Measurements from ENCODE around the gene TMEM209.
"Not testable (repeated sequence)": the region's sequence is repeated elsewhere in the genome, so short reads cannot be mapped to it uniquely, and the experiment has no call there.

TMEM209 gene

DNA sequence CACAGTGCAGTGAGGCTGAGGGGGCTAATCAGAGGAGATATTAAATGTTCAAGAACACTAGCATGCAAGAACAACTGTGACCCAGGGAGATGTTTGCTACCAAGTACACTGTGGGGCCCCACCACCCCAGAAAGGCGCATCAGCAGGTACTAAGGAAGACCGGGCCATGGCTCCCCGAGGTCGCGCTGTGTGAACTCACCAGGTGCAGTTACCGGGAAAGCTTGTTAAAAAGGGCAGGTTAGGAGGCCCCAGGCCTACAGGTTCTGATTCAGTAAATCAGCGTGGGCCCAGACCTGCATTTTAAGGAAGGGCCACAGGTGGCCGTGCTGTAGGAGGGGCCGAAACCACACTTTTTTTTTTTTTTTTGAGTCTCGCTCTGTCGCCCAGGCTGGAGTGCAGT, 54.6 kb downstream of the TMEM209 start:
- WGBS, 2 experiments (ENCODE audit: insufficient coverage in 2 of 2), result 85 to 90% methylated on average over 7 to 9 of the region's 11 CpGs
- Histone ChIP-seq H3K4me3 (ENCODE audit: extremely low read depth, insufficient read depth, low read length, poor library complexity, severe bottlenecking) (no peak overlapping the region), H3K27ac (ENCODE audit: low read depth, low read length, severe bottlenecking) (no peak overlapping the region), H3K9me3 (ENCODE audit: control insufficient read depth, low read length) (no peaks in the 10 kb centered on the region), H3K36me3 (ENCODE audit: control insufficient read depth, insufficient read depth, low read length) (no peaks in the 10 kb centered on the region), H3K4me1 (ENCODE audit: control insufficient read depth, insufficient read depth, low read length, poor library complexity, severe bottlenecking) (no peaks in the 10 kb centered on the region)

DNA sequence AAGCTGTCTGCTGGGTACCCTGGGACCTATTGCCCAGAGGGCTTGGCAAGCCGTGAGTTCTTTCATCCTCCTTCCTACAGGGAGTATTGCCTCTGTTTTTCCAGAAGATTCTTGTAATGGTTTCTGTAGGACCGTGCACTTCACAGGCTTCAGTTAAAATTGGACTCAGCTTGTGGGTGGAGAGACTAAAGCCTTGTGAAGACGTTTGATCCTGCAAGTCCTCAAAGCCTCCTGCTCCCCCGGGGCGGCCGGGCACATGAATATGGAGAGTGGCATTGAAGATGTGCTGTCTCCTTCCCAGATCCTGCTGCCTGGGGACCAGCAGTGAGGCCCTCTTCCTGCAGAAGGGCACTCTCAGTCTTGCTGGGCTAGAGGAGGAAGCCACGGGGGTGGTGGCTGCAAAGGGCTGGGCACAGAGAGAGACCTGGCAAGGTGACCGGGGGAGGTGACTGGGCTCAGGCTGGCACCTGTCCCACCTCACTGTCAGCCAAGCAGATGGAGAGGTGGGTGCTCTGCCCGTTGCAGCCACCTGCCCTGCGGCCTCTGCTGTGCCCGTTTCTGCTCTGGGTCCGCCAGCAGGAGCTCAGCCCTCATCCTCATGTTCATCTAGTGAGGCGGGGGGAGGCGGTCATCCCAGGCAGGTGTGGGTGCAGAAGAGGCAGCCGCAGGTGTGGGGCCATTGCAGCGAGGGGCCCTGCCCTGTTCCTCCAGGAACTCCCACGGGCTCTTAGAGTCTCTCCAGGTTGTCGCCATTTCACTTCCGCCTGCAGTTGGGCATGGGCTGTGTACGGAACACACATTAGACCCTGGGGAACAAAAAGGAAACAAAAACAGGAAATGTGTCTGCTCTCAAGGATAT, 55.7 kb downstream of the TMEM209 start:
- Histone ChIP-seq H3K9me3 (ENCODE audit: control insufficient read depth, low read length) (no peaks in the 10 kb centered on the region), H3K4me1 (ENCODE audit: control insufficient read depth, insufficient read depth, low read length, poor library complexity, severe bottlenecking) (no peaks in the 10 kb centered on the region), H3K36me3 (ENCODE audit: control insufficient read depth, insufficient read depth, low read length) (no peaks in the 10 kb centered on the region), H3K4me3 (ENCODE audit: extremely low read depth, insufficient read depth, low read length, poor library complexity, severe bottlenecking) (no peak overlapping the region), H3K27ac (ENCODE audit: low read depth, low read length, severe bottlenecking) (no peak overlapping the region)
- WGBS, 2 experiments (ENCODE audit: insufficient coverage in 2 of 2), result 85 to 88% methylated on average over 16 of the region's 20 CpGs

DNA sequence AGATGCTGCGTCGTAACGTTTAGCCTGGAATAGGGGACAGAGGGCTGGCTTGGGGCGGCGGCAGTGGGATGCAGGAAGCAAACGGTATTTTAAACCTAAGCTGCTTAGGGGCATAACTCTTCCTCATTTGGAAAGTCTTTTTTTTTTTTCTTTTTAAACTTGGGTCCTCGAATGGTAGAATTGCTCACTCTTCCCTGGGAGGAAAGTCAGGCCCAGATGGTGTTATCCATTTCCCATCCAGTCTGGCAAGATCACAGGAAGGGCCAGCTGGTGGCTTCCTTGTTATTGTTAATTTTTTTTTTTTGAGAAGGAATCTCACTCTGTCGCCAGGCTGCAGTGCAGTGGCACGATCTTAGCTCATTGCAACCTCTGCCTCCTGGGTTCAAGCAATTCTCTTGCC, 56.6 kb downstream of the TMEM209 start:
- 89 to 97% methylated on average over 4 to 5 of the region's 9 CpGs for WGBS, 2 experiments (ENCODE audit: insufficient coverage in 2 of 2)

DNA sequence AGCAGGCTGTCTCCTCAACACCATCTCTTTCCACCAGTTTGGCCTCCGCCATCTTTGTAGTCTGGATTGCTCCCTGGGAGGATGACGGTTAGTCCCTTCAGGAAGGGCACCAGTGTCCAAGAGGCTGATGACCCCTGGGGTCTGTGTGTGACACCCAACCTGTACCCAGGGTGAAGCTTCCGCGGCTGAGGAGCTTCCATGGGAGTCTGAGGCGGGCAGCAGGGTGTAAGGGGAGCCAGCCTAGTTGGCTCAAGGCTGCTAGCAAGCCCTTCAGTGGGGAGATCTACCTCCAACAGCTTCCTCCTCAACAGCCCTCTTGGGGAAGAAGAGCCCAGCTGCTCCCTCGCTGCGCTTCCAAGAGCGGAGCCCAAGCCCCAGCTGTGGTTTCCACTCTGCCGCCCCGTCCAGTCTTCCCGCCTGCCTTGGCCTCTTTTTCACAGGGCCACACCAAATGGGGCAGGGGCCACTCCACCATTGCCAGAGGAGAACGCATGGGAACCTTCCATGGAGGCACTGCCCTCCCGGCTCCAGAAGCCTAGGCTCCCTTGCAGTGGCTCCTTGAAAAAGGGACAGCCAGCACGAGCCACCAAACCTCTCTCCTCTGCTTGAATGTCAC, 57.4 kb downstream of the TMEM209 start:
- H3K9me3 ChIP-seq (ENCODE audit: control insufficient read depth, low read length), result no peaks in the 10 kb centered on the region
- 93 to 97% methylated on average over 10 to 12 of the region's 14 CpGs for WGBS, 2 experiments (ENCODE audit: insufficient coverage in 2 of 2)
- H3K27ac ChIP-seq (ENCODE audit: low read depth, low read length, severe bottlenecking), result no peak overlapping the region
- H3K4me1 ChIP-seq (ENCODE audit: control insufficient read depth, insufficient read depth, low read length, poor library complexity, severe bottlenecking), result no peaks in the 10 kb centered on the region
- H3K36me3 ChIP-seq (ENCODE audit: control insufficient read depth, insufficient read depth, low read length), result no peaks in the 10 kb centered on the region
- H3K4me3 ChIP-seq (ENCODE audit: extremely low read depth, insufficient read depth, low read length, poor library complexity, severe bottlenecking), result no peak overlapping the region

More for the DNA sequence above, 56.6 kb downstream of the TMEM209 start:
- H3K4me1 ChIP-seq (ENCODE audit: control insufficient read depth, insufficient read depth, low read length, poor library complexity, severe bottlenecking), result no peaks in the 10 kb centered on the region
- H3K4me3 ChIP-seq (ENCODE audit: extremely low read depth, insufficient read depth, low read length, poor library complexity, severe bottlenecking), result no peak overlapping the region
- no peaks in the 10 kb centered on the region for H3K9me3 ChIP-seq (ENCODE audit: control insufficient read depth, low read length)
- H3K36me3 ChIP-seq (ENCODE audit: control insufficient read depth, insufficient read depth, low read length), result no peaks in the 10 kb centered on the region
- no peak overlapping the region for H3K27ac ChIP-seq (ENCODE audit: low read depth, low read length, severe bottlenecking)

DNA sequence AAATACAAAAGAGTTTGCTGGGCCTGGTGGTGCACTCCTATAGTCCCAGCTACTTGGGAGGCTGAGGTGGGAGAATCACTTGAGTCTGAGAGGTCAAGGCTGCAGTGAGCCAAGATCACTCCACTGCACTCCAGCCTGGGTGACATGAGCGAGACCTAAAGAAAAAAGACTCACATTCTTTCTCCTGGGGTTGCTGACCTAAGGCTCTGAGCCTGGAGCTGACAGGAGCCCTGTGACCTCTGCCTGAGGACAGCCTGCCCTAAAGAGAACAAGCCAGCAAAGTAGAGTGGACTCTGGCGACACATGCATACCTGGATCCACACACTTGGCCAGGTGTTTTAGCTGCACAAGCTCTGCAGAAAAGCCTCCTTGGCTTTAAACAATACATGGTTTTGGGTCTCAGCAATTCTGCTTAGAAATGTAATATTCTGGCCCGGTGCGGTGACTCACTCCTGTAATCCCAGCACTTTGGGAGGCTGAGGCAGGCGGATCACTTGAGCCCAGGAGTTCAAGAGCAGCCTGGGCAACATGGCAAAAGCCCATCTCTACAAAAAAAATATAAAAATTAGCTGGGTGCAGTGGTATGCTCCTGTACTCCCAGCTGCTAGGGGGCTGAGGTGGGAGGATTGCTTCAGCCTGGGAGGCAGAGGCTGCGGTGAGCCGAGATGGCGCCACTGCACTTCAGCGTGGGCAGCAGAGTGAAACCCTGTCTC, 58.4 kb downstream of the TMEM209 start:
- 100% methylated on average over 2 to 4 of the region's 9 CpGs for WGBS, 2 experiments (ENCODE audit: insufficient coverage in 2 of 2)
- no peak overlapping the region for H3K27ac ChIP-seq (ENCODE audit: low read depth, low read length, severe bottlenecking)
- no peaks in the 10 kb centered on the region for H3K9me3 ChIP-seq (ENCODE audit: control insufficient read depth, low read length)
- H3K4me1 ChIP-seq (ENCODE audit: control insufficient read depth, insufficient read depth, low read length, poor library complexity, severe bottlenecking), result no peaks in the 10 kb centered on the region
- H3K36me3 ChIP-seq (ENCODE audit: control insufficient read depth, insufficient read depth, low read length), result no peaks in the 10 kb centered on the region
- H3K4me3 ChIP-seq (ENCODE audit: extremely low read depth, insufficient read depth, low read length, poor library complexity, severe bottlenecking), result no peak overlapping the region

DNA sequence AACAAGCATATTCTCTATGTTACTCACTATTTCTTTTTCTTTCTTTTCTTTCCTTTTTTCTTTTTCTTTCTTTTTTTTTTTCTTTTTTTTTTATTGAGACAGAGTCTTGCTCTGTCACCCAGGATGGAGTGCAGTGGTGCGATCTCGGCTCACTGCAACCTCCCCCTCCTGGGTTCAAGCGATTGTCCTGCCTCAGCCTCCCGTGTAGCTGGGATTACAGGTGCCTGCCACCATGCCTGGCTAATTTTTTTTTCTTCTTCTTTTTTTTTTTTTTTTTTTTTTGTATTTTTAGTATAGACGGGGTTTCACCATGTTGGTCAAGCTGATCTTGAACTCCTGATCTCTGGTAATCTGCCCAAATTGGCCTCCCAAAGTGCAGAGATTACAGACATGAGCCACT, 59.1 kb downstream of the TMEM209 start:
- H3K4me3 ChIP-seq (ENCODE audit: extremely low read depth, insufficient read depth, low read length, poor library complexity, severe bottlenecking); H3K4me1 ChIP-seq (ENCODE audit: control insufficient read depth, insufficient read depth, low read length, poor library complexity, severe bottlenecking); H3K9me3 ChIP-seq (ENCODE audit: control insufficient read depth, low read length); H3K27ac ChIP-seq (ENCODE audit: low read depth, low read length, severe bottlenecking); H3K36me3 ChIP-seq (ENCODE audit: control insufficient read depth, insufficient read depth, low read length): not testable (repeated sequence)
- 100% methylated on average over 2 of the region's 5 CpGs; no CpG with 5 or more reads in 1 of the 2 experiments for WGBS, 2 experiments (ENCODE audit: insufficient coverage in 2 of 2)

DNA sequence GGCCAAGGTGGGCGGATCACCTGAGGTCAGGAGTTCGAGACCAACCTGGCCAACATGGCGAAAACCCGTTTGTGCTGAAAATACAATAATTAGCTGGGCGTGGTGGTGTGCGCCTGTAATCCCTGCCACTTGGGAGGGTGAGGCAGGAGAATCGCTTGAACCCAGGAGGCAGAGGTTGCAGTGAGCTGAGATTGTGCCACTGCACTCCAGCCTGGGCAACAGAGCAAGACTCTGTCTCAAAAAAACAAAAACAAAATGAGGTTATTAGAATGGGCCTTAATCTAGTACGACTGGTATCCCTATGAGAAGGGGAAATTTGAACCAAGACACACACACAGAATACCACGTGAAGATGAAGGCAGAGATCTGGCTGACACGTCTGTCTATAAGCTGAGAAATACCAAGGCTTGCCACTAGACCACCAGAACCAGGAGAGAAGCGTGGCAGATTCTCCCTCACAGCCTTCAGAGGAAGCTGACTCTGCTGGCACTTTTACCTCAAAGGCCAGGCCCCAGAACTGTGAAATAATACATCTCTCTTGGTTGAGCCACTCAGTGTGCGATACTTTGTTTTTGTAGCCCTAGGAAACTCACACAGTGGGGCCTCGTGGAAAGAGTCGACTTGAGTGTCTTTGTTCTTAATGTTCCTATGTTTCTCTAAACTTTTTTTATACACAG, 59.6 kb downstream of the TMEM209 start:
- Histone ChIP-seq H3K27ac (ENCODE audit: low read depth, low read length, severe bottlenecking) (no peak overlapping the region), H3K36me3 (ENCODE audit: control insufficient read depth, insufficient read depth, low read length) (peaks cover 6% of the 10 kb centered on the region), H3K9me3 (ENCODE audit: control insufficient read depth, low read length) (no peaks in the 10 kb centered on the region), H3K4me3 (ENCODE audit: extremely low read depth, insufficient read depth, low read length, poor library complexity, severe bottlenecking) (no peak overlapping the region), H3K4me1 (ENCODE audit: control insufficient read depth, insufficient read depth, low read length, poor library complexity, severe bottlenecking) (peaks cover 5% of the 10 kb centered on the region)
- 86 to 96% methylated on average over 12 to 14 of the region's 14 CpGs for WGBS, 2 experiments (ENCODE audit: insufficient coverage in 2 of 2)

DNA sequence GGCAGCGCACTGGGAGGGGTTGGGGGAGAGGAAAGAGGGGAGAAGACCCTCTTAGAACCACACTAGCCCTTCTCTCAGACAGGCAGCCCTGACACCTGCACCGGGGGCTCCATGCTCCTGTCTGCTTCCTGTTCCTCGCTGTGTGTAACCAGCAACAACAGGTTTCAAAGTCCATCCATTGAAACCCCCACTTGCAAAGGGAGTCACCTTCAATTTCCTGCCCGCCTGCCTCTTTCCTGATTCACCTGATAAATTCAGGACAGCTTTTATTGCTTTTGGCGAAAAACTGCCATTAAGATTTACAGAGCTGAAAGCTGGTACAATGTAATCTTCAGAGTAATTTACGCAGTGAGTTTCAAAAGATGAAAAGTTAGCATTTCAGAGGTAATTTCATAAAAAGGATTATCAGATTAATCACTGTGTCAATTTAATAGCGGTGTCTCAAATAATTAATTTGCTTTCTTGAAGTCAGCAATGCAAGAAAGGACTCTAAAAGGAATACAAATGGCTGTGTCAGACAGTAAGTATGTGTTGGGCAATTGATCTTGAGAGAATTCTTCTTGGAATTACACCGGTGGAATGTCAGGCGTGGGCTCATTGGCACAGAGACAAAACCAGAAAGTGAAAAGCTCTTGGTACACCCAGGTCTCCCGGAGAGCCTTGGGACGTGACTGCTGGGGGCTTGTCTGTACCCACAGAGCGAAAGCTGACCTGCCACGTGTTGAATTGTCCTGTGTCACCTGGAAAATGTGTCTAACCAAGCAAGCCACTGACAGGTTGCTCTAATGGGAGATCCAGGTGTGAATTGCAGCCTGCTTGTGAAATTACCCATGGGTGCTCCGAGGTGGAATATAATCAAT, 60.7 kb downstream of the TMEM209 start:
- no peak overlapping the region for H3K27ac ChIP-seq (ENCODE audit: low read depth, low read length, severe bottlenecking)

DNA sequence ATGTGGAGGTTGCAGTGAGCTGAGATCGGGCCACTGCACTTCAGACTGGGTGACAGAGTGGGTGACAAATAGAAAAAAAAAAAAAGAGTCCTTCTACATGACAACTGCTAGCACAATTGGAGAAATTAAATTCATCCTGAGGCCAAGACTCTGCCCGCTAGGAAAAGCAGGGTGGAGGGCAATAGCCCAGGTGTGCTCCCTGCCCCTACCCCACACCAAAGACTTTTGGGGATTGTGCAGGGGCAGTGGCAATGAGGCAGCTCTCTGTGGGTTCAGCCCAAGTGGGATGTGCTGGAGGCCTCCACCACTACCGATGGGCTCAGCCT, 61.3 kb downstream of the TMEM209 start:
- Histone ChIP-seq H3K27ac (ENCODE audit: low read depth, low read length, severe bottlenecking) (no peak overlapping the region), H3K4me1 (ENCODE audit: control insufficient read depth, insufficient read depth, low read length, poor library complexity, severe bottlenecking) (peaks cover 5% of the 10 kb centered on the region), H3K4me3 (ENCODE audit: extremely low read depth, insufficient read depth, low read length, poor library complexity, severe bottlenecking) (no peak overlapping the region), H3K9me3 (ENCODE audit: control insufficient read depth, low read length) (no peaks in the 10 kb centered on the region), H3K36me3 (ENCODE audit: control insufficient read depth, insufficient read depth, low read length) (peaks cover 15% of the 10 kb centered on the region)
- 82% methylated on average over 2 of the region's 3 CpGs; no CpG with 5 or more reads in 1 of the 2 experiments for WGBS, 2 experiments (ENCODE audit: insufficient coverage in 2 of 2)

More for the DNA sequence above, 60.7 kb downstream of the TMEM209 start:
- H3K36me3 ChIP-seq (ENCODE audit: control insufficient read depth, insufficient read depth, low read length), result peaks cover 11% of the 10 kb centered on the region
- no peak overlapping the region for H3K4me3 ChIP-seq (ENCODE audit: extremely low read depth, insufficient read depth, low read length, poor library complexity, severe bottlenecking)
- peaks cover 5% of the 10 kb centered on the region for H3K4me1 ChIP-seq (ENCODE audit: control insufficient read depth, insufficient read depth, low read length, poor library complexity, severe bottlenecking)
- WGBS, 2 experiments (ENCODE audit: insufficient coverage in 2 of 2), result 82 to 94% methylated on average over 11 of the region's 14 CpGs
- no peaks in the 10 kb centered on the region for H3K9me3 ChIP-seq (ENCODE audit: control insufficient read depth, low read length)

DNA sequence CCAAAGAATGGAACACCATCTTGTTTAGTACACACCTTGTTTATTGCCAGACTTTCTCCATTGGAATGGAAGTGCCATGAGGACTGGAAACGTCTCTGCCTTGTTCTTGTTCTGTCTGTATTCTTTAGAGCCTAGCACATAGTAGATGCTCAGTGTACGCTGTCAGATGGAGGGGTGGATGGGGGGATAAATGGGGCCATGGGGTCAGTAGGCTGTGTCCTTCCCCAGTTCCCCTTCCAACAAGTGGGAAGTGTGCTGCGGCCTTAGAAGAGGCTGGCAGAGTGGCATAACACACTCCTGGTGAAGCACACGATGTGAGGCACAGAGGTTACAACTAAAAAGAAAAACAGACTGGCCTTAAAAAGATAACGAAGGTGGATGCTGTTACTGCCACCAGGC, 61.9 kb downstream of the TMEM209 start:
- 96 to 100% methylated on average over 2 to 3 of the region's 5 CpGs for WGBS, 2 experiments (ENCODE audit: insufficient coverage in 2 of 2)
- no peak overlapping the region for H3K27ac ChIP-seq (ENCODE audit: low read depth, low read length, severe bottlenecking)

More for the DNA sequence above, 61.9 kb downstream of the TMEM209 start:
- Histone ChIP-seq H3K9me3 (ENCODE audit: control insufficient read depth, low read length) (no peaks in the 10 kb centered on the region), H3K4me3 (ENCODE audit: extremely low read depth, insufficient read depth, low read length, poor library complexity, severe bottlenecking) (no peak overlapping the region), H3K36me3 (ENCODE audit: control insufficient read depth, insufficient read depth, low read length) (peaks cover 15% of the 10 kb centered on the region), H3K4me1 (ENCODE audit: control insufficient read depth, insufficient read depth, low read length, poor library complexity, severe bottlenecking) (peaks cover 5% of the 10 kb centered on the region)
